ENCODE results near the gene TEPSIN.

GRCh38 chr17:81234940-81235821, 3.7 kb downstream of the TEPSIN start:
- TF ChIP-seq POLR2A (IDR thresholded peaks at IDR 0.05) (no peak), CTCF (IDR thresholded peaks at IDR 0.05) (no peak), POLR2AphosphoS5 (IDR thresholded peaks at IDR 0.05) (no peak), EP300 (IDR thresholded peaks at IDR 0.05) (no peak)
